Upper lobe of right lung (tissue), 1 donor: ENCODE data around the gene SLCO1B3. TPM values are rescaled to one million over a fixed set of nuclear protein-coding genes. Genes with fewer than 3 reads are reported as not detected.
"Not testable (repeated sequence)": the region's sequence is repeated elsewhere in the genome, so short reads cannot be mapped to it uniquely, and the experiment has no call there.

Experiments
- ATAC-seq: fragments of 200-7000 bp; cut with Tn5 transposase; one replicate; pipeline ENCODE4 v1.9.1; 2020; ENCODE audit warnings: mild to moderate bottlenecking, moderate library complexity
- DNase-seq: peaks from one replicate; pipeline ENCODE4 v3.0.0-alpha.2; 2020
- H3K27ac ChIP-seq: fragments of 200-600 bp; one replicate; pipeline ENCODE4 v1.8.0; 2022
- H3K27me3 ChIP-seq: fragments of 200-600 bp; one replicate; pipeline ENCODE4 v1.8.0; 2022; ENCODE audit warnings: mild to moderate bottlenecking
- H3K36me3 ChIP-seq: fragments of 200-600 bp; one replicate; pipeline ENCODE4 v1.8.0; 2022
- H3K4me1 ChIP-seq: fragments of 200-600 bp; one replicate; pipeline ENCODE4 v1.8.0; 2022
- H3K4me3 ChIP-seq: fragments of 200-600 bp; one replicate; pipeline ENCODE4 v1.8.0; 2022; ENCODE audit warnings: mild to moderate bottlenecking
- H3K9me3 ChIP-seq: fragments of 200-600 bp; one replicate; pipeline ENCODE4 v1.8.0; 2022
- intact Hi-C: fragments of 100-400 bp; cut with DNase I; formaldehyde crosslinking; loops from one replicate; pipeline ENCODE4 v1.11.0; 2022
- long read RNA-seq: library from polyadenylated mRNA; unstranded; transcript quantifications from one replicate; pipeline ENCODE4 v2.0.0, GENCODE V29; 2021
- total RNA-seq: library from RNA; stranded (reverse); fragmentation: NEBNext Ultra II Directional; extraction: Animal tissue kit (Norgen Biotek cat#: 25700); gene quantifications from one replicate; pipeline ENCODE4 v1.2.1, GENCODE V29; 2021
- TF ChIP-seq, protein P1 (sequence below): fragments of 200-600 bp; IDR thresholded peaks from one replicate; pipeline ENCODE4 v1.8.0; 2022; ENCODE audit warnings: antibody characterized with exemption
- donor health status: DM: no; HTN: yes; CAD: no; lungs with severe emphysema.

SLCO1B3 gene, protein sequence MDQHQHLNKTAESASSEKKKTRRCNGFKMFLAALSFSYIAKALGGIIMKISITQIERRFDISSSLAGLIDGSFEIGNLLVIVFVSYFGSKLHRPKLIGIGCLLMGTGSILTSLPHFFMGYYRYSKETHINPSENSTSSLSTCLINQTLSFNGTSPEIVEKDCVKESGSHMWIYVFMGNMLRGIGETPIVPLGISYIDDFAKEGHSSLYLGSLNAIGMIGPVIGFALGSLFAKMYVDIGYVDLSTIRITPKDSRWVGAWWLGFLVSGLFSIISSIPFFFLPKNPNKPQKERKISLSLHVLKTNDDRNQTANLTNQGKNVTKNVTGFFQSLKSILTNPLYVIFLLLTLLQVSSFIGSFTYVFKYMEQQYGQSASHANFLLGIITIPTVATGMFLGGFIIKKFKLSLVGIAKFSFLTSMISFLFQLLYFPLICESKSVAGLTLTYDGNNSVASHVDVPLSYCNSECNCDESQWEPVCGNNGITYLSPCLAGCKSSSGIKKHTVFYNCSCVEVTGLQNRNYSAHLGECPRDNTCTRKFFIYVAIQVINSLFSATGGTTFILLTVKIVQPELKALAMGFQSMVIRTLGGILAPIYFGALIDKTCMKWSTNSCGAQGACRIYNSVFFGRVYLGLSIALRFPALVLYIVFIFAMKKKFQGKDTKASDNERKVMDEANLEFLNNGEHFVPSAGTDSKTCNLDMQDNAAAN
- total RNA-seq = not detected
- long read RNA-seq = 0 reads

DNA sequence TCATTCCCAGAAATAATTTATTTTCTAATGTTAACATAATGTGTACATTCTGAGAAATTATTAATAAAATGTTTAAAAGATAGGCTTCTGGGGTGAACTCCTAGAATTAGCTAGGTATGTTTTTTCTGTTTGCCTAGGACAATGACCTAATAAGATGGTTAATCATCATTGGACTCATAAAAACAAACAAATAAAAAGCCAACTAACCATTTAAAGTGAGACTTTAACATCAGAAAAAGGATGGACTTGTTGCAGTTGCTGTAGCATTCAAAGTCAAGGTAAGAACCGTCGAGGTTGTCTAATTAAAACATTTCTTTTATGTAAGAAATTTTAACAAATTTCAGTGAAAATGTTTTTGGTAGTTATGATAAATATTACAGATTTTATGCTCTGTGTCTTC is at the start of gene SLCO1B3:
SLCO1B3 (plus strand) TSS at position 219 of the 400 bp plus-strand sequence. CDS start 5,034 bp downstream, outside the sequence.
- TF ChIP-seq, protein P1, sequence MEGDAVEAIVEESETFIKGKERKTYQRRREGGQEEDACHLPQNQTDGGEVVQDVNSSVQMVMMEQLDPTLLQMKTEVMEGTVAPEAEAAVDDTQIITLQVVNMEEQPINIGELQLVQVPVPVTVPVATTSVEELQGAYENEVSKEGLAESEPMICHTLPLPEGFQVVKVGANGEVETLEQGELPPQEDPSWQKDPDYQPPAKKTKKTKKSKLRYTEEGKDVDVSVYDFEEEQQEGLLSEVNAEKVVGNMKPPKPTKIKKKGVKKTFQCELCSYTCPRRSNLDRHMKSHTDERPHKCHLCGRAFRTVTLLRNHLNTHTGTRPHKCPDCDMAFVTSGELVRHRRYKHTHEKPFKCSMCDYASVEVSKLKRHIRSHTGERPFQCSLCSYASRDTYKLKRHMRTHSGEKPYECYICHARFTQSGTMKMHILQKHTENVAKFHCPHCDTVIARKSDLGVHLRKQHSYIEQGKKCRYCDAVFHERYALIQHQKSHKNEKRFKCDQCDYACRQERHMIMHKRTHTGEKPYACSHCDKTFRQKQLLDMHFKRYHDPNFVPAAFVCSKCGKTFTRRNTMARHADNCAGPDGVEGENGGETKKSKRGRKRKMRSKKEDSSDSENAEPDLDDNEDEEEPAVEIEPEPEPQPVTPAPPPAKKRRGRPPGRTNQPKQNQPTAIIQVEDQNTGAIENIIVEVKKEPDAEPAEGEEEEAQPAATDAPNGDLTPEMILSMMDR = no peak
- no peaks in the 10 kb centered on the region for H3K36me3 ChIP-seq
- DNase-seq = no peak
- H3K4me3 ChIP-seq = no peak within 1 kb of the TSS
- H3K4me1 ChIP-seq = no peaks in the 10 kb centered on the region
- intact Hi-C loops = no loop called here
- no peaks in the 10 kb centered on the region for H3K9me3 ChIP-seq
- no peak within 1 kb of the TSS for H3K27ac ChIP-seq
- no peaks in the 10 kb centered on the region for H3K27me3 ChIP-seq
- no peak for ATAC-seq

DNA sequence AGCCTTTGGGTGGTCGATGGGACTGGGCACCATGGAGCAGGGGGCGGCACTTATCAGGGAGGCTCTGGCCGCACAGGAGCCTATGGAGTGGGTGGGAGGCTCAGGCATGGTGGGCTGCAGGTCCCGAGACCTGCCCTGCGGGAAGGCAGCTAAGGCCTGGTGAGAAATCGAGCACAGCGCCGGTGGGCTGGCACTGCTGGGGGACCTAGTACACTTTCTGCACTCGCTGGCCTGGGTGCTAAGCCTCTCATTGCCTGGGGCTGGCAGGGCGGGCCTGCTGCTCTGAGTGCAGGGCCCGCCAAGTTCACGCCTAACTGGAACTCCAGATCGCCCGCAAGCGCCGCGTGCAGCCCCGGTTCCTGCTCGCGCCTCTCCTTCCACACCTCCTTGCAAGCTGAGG is 33.1 kb upstream of the SLCO1B3 start:
- Histone ChIP-seq H3K27me3 (no peaks in the 10 kb centered on the region), H3K4me3 (no peak overlapping the region), H3K4me1 (no peaks in the 10 kb centered on the region), H3K27ac (no peak overlapping the region), H3K9me3 (no peaks in the 10 kb centered on the region), H3K36me3 (no peaks in the 10 kb centered on the region)
- TF ChIP-seq, protein P1 = no peak
- ATAC-seq (no peak), DNase-seq (no peak)
- intact Hi-C loops = no loop called here

DNA sequence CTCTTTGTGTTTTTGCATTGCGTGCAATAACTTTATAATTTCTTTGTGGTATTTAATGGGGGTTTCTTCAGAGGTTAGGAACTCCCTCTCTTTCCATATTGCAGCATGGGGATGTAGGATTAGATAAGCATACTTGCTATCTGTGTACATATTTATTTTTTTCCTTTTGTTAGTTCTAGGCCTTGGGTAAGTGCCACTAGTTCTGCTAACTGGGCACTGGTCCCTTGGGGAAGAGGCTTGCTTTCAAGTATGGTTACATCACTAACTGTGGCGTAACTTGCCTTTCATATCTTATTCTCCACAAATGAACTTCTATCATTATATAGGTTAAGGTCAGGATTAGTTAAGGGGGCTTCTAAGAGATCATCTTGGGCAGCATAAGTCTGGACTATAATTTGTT is 31.5 kb upstream of the SLCO1B3 start:
- H3K4me3 ChIP-seq = no peak overlapping the region
- no peaks in the 10 kb centered on the region for H3K4me1 ChIP-seq
- H3K9me3 ChIP-seq = no peaks in the 10 kb centered on the region
- DNase-seq (no peak), ATAC-seq (no peak)
- no peaks in the 10 kb centered on the region for H3K36me3 ChIP-seq
- TF ChIP-seq, protein P1 = no peak
- no peaks in the 10 kb centered on the region for H3K27me3 ChIP-seq
- H3K27ac ChIP-seq = no peak overlapping the region
- intact Hi-C loops = no loop called here

DNA sequence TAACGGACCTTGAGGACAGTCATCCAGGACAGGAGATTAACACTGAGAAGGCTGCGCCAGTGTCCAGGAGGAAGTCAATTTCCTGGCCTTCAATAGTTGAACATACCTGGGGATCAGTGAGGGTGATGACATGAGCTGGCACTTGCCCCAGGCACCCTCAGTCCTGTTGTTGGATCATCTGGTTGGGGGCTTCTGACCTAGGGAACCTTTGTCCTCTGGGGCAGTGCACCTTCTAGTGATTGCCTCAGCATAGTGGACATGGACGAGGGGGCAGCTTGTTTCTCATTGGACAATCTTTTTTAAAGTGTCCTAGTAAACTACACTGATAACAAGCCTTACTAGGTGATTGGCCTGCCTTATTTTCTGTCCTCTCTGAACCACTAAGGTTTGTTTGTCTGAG is 30.5 kb upstream of the SLCO1B3 start:
- H3K36me3 ChIP-seq, H3K9me3 ChIP-seq, H3K4me3 ChIP-seq, H3K27me3 ChIP-seq, ATAC-seq, DNase-seq, H3K4me1 ChIP-seq, H3K27ac ChIP-seq, intact Hi-C loops: not testable (repeated sequence)

DNA sequence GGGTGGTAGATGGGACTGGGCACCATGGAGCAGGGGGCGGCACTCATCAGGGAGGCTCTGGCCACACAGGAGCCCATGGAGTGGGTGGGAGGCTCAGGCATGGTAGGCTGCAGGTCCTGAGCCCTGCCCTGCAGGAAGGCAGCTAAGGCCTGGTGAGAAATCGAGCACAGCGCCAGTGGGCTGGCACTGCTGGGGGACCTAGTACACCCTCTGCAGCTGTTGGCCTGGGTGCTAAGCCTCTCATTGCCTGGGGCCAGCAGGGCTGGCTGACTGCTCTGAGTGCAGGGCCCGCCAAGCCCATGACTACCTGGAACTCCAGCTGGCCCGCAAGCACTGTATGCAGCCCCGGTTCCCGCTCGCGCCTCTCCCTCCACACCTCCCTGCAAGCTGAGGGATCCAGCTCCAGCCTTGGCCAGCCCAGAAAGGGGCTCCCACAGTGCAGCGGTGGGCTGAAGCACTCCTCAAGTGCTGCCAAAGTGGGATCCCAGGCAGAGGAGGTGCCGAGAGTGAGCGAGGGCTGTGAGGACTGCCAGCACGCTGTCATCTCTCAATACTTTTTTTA is 26.6 kb upstream of the SLCO1B3 start:
- H3K4me1 ChIP-seq, H3K36me3 ChIP-seq, intact Hi-C loops, DNase-seq, H3K9me3 ChIP-seq, H3K27me3 ChIP-seq, H3K4me3 ChIP-seq, ATAC-seq, H3K27ac ChIP-seq: not testable (repeated sequence)

DNA sequence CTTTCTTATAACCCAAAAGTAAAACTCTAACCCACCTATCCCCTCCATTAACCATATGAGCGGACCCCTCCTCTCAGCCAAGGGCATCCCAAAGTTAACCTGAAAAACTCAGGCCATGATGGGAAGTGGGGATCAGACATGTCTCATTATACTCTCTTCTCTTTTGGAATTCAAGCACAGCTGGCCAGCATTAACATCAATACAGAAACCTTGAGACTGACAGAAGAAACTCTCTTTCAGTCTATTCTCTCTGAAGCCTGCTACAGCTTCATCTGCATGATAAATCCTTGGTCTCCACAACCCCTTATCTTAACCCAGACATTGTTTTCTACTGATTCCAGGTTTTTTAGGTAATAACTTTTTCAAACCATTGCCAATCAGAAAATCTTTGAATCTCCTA is 17.5 kb upstream of the SLCO1B3 start:
- no peak for ATAC-seq
- no peaks in the 10 kb centered on the region for H3K4me1 ChIP-seq
- no peak overlapping the region for H3K4me3 ChIP-seq
- no peaks in the 10 kb centered on the region for H3K9me3 ChIP-seq
- intact Hi-C loops = no loop called here
- TF ChIP-seq, protein P1 = no peak
- no peaks in the 10 kb centered on the region for H3K27me3 ChIP-seq
- DNase-seq = no peak
- H3K27ac ChIP-seq = no peak overlapping the region
- no peaks in the 10 kb centered on the region for H3K36me3 ChIP-seq
